ENCODE data around the gene EPS15.

EPS15 gene

GRCh38 chr1:51558375-51558924, 39.4 kb upstream of the EPS15 start:
- Histone ChIP-seq H3K4me1 (ENCODE audit: control insufficient read depth in 1 of 2, insufficient read depth in 2 of 2, low read length in 2 of 2) (no peaks in the 10 kb centered on the region), H3K36me3 (ENCODE audit: control insufficient read depth in 1 of 2, insufficient read depth in 2 of 2, low read length in 2 of 2) (no peaks in the 10 kb centered on the region), H3K4me3 (ENCODE audit: low read depth in 1 of 2, low read length in 2 of 2) (no peak overlapping the region), H3K9me3 (ENCODE audit: control insufficient read depth in 1 of 2, low read length in 2 of 2) (no peaks in the 10 kb centered on the region), H3K27ac (ENCODE audit: low read length) (no peak overlapping the region), H3K27me3 (ENCODE audit: low read depth, low read length) (no peaks in the 10 kb centered on the region)

- Histone ChIP-seq H3K4me1 (ENCODE audit: control insufficient read depth in 1 of 2, insufficient read depth in 2 of 2, low read length in 2 of 2) (no peaks in the 10 kb centered on the region), H3K4me3 (ENCODE audit: low read depth in 1 of 2, low read length in 2 of 2) (no peak overlapping the region), H3K27me3 (ENCODE audit: low read depth, low read length) (no peaks in the 10 kb centered on the region), H3K27ac (ENCODE audit: low read length) (no peak overlapping the region), H3K36me3 (ENCODE audit: control insufficient read depth in 1 of 2, insufficient read depth in 2 of 2, low read length in 2 of 2) (no peaks in the 10 kb centered on the region), H3K9me3 (ENCODE audit: control insufficient read depth in 1 of 2, low read length in 2 of 2) (no peaks in the 10 kb centered on the region)
These were observed 38.1 kb upstream of the EPS15 start for GRCh38 chr1:51557168-51557567.

- H3K27me3 ChIP-seq (ENCODE audit: low read depth, low read length) = no peaks in the 10 kb centered on the region
- H3K9me3 ChIP-seq (ENCODE audit: control insufficient read depth in 1 of 2, low read length in 2 of 2) = no peaks in the 10 kb centered on the region
- no peak overlapping the region for H3K27ac ChIP-seq (ENCODE audit: low read length)
- H3K4me3 ChIP-seq (ENCODE audit: low read depth in 1 of 2, low read length in 2 of 2) = no peak overlapping the region
- H3K4me1 ChIP-seq (ENCODE audit: control insufficient read depth in 1 of 2, insufficient read depth in 2 of 2, low read length in 2 of 2) = no peaks in the 10 kb centered on the region
- H3K36me3 ChIP-seq (ENCODE audit: control insufficient read depth in 1 of 2, insufficient read depth in 2 of 2, low read length in 2 of 2) = no peaks in the 10 kb centered on the region
These were observed 37.0 kb upstream of the EPS15 start for GRCh38 chr1:51555866-51556619.

GRCh38 chr1:51553911-51554310, 34.8 kb upstream of the EPS15 start:
- Histone ChIP-seq H3K27me3 (ENCODE audit: low read depth, low read length) (no peaks in the 10 kb centered on the region), H3K4me3 (ENCODE audit: low read depth in 1 of 2, low read length in 2 of 2) (no peak overlapping the region), H3K27ac (ENCODE audit: low read length) (no peak overlapping the region), H3K36me3 (ENCODE audit: control insufficient read depth in 1 of 2, insufficient read depth in 2 of 2, low read length in 2 of 2) (no peaks in the 10 kb centered on the region), H3K4me1 (ENCODE audit: control insufficient read depth in 1 of 2, insufficient read depth in 2 of 2, low read length in 2 of 2) (no peaks in the 10 kb centered on the region), H3K9me3 (ENCODE audit: control insufficient read depth in 1 of 2, low read length in 2 of 2) (no peaks in the 10 kb centered on the region)

GRCh38 chr1:51552929-51553807, 34.1 kb upstream of the EPS15 start:
- H3K27ac ChIP-seq (ENCODE audit: low read length) = no peak overlapping the region
- no peak overlapping the region for H3K4me3 ChIP-seq (ENCODE audit: low read depth in 1 of 2, low read length in 2 of 2)
- H3K36me3 ChIP-seq (ENCODE audit: control insufficient read depth in 1 of 2, insufficient read depth in 2 of 2, low read length in 2 of 2) = no peaks in the 10 kb centered on the region
- H3K27me3 ChIP-seq (ENCODE audit: low read depth, low read length) = no peaks in the 10 kb centered on the region
- H3K9me3 ChIP-seq (ENCODE audit: control insufficient read depth in 1 of 2, low read length in 2 of 2) = no peaks in the 10 kb centered on the region
- H3K4me1 ChIP-seq (ENCODE audit: control insufficient read depth in 1 of 2, insufficient read depth in 2 of 2, low read length in 2 of 2) = no peaks in the 10 kb centered on the region

DNA sequence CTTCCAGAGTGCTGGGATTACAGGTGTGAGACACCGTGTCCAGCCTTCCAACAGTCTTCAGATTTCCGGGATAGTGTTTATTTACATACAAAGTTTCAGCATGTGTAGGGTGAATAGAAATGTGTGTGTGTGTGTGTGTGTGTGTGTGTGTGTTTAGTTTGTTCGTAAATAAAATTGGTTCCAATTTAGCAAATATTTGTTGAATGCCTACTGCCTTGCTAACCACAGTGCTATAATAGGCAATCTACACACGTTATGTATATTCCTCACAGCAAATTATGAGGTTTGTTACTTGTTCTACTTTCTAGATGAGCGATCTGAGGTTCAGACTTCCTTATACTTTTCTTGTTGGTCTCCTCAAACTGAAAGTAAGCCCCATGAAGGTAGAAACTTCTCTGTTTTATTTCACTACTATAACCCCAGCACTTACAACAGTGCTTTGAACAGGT, 32.8 kb upstream of the EPS15 start:
- Histone ChIP-seq H3K9me3 (ENCODE audit: control insufficient read depth in 1 of 2, low read length in 2 of 2) (no peaks in the 10 kb centered on the region), H3K4me3 (ENCODE audit: low read depth in 1 of 2, low read length in 2 of 2) (no peak overlapping the region), H3K36me3 (ENCODE audit: control insufficient read depth in 1 of 2, insufficient read depth in 2 of 2, low read length in 2 of 2) (no peaks in the 10 kb centered on the region), H3K4me1 (ENCODE audit: control insufficient read depth in 1 of 2, insufficient read depth in 2 of 2, low read length in 2 of 2) (no peaks in the 10 kb centered on the region), H3K27ac (ENCODE audit: low read length) (no peak overlapping the region), H3K27me3 (ENCODE audit: low read depth, low read length) (no peaks in the 10 kb centered on the region)

- Histone ChIP-seq H3K36me3 (ENCODE audit: control insufficient read depth in 1 of 2, insufficient read depth in 2 of 2, low read length in 2 of 2) (no peaks in the 10 kb centered on the region), H3K4me1 (ENCODE audit: control insufficient read depth in 1 of 2, insufficient read depth in 2 of 2, low read length in 2 of 2) (no peaks in the 10 kb centered on the region), H3K4me3 (ENCODE audit: low read depth in 1 of 2, low read length in 2 of 2) (no peak overlapping the region), H3K27ac (ENCODE audit: low read length) (no peak overlapping the region), H3K27me3 (ENCODE audit: low read depth, low read length) (no peaks in the 10 kb centered on the region), H3K9me3 (ENCODE audit: control insufficient read depth in 1 of 2, low read length in 2 of 2) (no peaks in the 10 kb centered on the region)
These were observed 32.0 kb upstream of the EPS15 start for GRCh38 chr1:51551081-51551480.

GRCh38 chr1:51549901-51550300, 30.8 kb upstream of the EPS15 start:
- Histone ChIP-seq H3K9me3 (ENCODE audit: control insufficient read depth in 1 of 2, low read length in 2 of 2) (no peaks in the 10 kb centered on the region), H3K27me3 (ENCODE audit: low read depth, low read length) (no peaks in the 10 kb centered on the region), H3K4me1 (ENCODE audit: control insufficient read depth in 1 of 2, insufficient read depth in 2 of 2, low read length in 2 of 2) (no peaks in the 10 kb centered on the region), H3K4me3 (ENCODE audit: low read depth in 1 of 2, low read length in 2 of 2) (no peak overlapping the region), H3K36me3 (ENCODE audit: control insufficient read depth in 1 of 2, insufficient read depth in 2 of 2, low read length in 2 of 2) (no peaks in the 10 kb centered on the region), H3K27ac (ENCODE audit: low read length) (no peak overlapping the region)

DNA sequence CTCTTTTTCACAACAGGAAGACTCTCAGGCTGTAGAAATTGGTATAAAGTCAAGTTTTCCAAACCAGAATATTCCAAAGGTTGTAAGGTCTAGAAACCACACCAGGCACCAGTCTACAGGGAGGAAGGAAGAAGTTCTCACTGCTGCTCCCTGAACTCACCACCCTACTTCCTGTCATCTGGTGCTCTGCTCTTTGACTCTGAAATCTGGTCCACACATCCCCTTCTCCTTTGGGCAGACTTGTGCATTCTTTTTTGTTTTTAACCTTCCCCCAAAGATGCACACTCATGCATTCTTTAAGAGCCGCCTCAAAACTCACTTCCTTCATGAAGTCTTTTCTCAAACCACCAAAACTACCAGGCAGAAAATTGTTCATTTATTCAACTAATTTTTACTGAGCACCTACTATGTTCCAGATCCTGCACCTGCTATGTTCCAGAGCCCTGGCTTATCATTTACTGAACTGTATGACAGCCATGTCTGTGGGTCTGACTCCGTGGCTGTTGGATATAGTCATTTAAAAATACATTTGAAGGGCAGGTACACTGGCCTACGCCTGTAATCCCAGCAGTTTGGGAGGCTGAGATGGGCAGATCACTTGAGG, 30.1 kb upstream of the EPS15 start:
- no peaks in the 10 kb centered on the region for H3K4me1 ChIP-seq (ENCODE audit: control insufficient read depth in 1 of 2, insufficient read depth in 2 of 2, low read length in 2 of 2)
- no peaks in the 10 kb centered on the region for H3K27me3 ChIP-seq (ENCODE audit: low read depth, low read length)
- no peak overlapping the region for H3K4me3 ChIP-seq (ENCODE audit: low read depth in 1 of 2, low read length in 2 of 2)
- no peaks in the 10 kb centered on the region for H3K36me3 ChIP-seq (ENCODE audit: control insufficient read depth in 1 of 2, insufficient read depth in 2 of 2, low read length in 2 of 2)
- H3K9me3 ChIP-seq (ENCODE audit: control insufficient read depth in 1 of 2, low read length in 2 of 2) = no peaks in the 10 kb centered on the region
- no peak overlapping the region for H3K27ac ChIP-seq (ENCODE audit: low read length)

DNA sequence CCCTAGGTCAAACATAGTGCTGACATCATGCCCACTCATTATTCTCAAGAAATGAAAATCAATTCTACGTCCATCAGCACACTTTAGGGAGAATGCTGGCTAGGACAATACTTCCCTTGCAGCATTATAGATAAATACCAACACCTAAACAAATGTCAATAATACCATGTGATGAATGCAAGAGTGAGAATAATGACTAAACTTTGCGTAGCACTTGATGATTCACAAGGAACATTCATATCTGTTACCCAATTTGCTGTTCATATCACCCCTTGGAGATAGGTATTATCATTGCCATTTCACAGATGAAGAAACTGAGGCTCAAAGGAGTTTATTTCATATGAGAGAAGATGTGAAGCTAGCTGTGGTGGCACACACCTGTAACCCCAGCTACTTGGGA, 24.8 kb upstream of the EPS15 start:
- no peaks in the 10 kb centered on the region for H3K27me3 ChIP-seq (ENCODE audit: low read depth, low read length)
- no peak overlapping the region for H3K27ac ChIP-seq (ENCODE audit: low read length)
- no peaks in the 10 kb centered on the region for H3K36me3 ChIP-seq (ENCODE audit: control insufficient read depth in 1 of 2, insufficient read depth in 2 of 2, low read length in 2 of 2)
- H3K4me1 ChIP-seq (ENCODE audit: control insufficient read depth in 1 of 2, insufficient read depth in 2 of 2, low read length in 2 of 2) = no peaks in the 10 kb centered on the region
- H3K9me3 ChIP-seq (ENCODE audit: control insufficient read depth in 1 of 2, low read length in 2 of 2) = no peaks in the 10 kb centered on the region
- H3K4me3 ChIP-seq (ENCODE audit: low read depth in 1 of 2, low read length in 2 of 2) = no peak overlapping the region

All from muscle layer of duodenum (tissue), 2 donors.